Neural cell (in vitro differentiated cells): ENCODE results near the gene HMCN2. TPM values are rescaled to one million over a fixed set of nuclear protein-coding genes. Genes with fewer than 3 reads are reported as not detected.

Source experiments
- H2AFZ ChIP-seq: fragments of 200-600, 300-800 bp; sonication (generic), shearing (Covaris generic); 2 replicates; pipeline ENCODE4 v1.6.0; 2014; ENCODE audit warnings: low read depth, mild to moderate bottlenecking, antibody characterized with exemption, low read length, moderate library complexity
- H3F3A ChIP-seq: fragments of 200-600 bp; shearing (Covaris generic); 2 replicates; pipeline ENCODE4 v1.6.1; 2016; ENCODE audit warnings: mild to moderate bottlenecking, moderate library complexity, mixed read lengths, antibody characterized with exemption, low read length; ENCODE audit not compliant: insufficient read depth, poor library complexity, severe bottlenecking
- H3K27ac ChIP-seq: fragments of 200-600, 300-800 bp; sonication (generic), shearing (Covaris generic); 2 replicates; pipeline ENCODE4 v1.5.1; 2014; ENCODE audit warnings: mild to moderate bottlenecking, low read length, moderate library complexity
- H3K27me3 ChIP-seq: fragments of 300-800, 200-600 bp; sonication (generic), shearing (Covaris generic); 2 replicates; pipeline ENCODE4 v1.6.0; 2014; ENCODE audit warnings: mild to moderate bottlenecking, low read depth, low read length, moderate library complexity; ENCODE audit not compliant: insufficient read depth
- H3K36me3 ChIP-seq: fragments of 300-800, 200-600 bp; sonication (generic), shearing (Covaris generic); 2 replicates; pipeline ENCODE4 v1.5.1; 2014; ENCODE audit warnings: mild to moderate bottlenecking, antibody characterized with exemption, low read length, moderate library complexity; ENCODE audit not compliant: insufficient read depth
- H3K4me2 ChIP-seq: fragments of 300-800, 200-600 bp; sonication (generic), shearing (Covaris generic); 2 replicates; pipeline ENCODE4 v1.6.0; 2014; ENCODE audit warnings: mild to moderate bottlenecking, low read length
- H3K4me3 ChIP-seq: fragments of 300-800, 200-600 bp; sonication (generic), shearing (Covaris generic); 2 replicates; pipeline ENCODE4 v1.5.1; 2014; ENCODE audit warnings: mild to moderate bottlenecking, low read length, moderate library complexity
- H3K79me2 ChIP-seq: fragments of 200-600 bp; shearing (Covaris generic); replicated peaks from 2 replicates; pipeline ENCODE4 v1.6.0; 2014; ENCODE audit warnings: mild to moderate bottlenecking, low read length, moderate library complexity; ENCODE audit not compliant: insufficient read depth
- H3K9ac ChIP-seq: fragments of 300-800, 200-600 bp; sonication (generic), shearing (Covaris generic); 2 replicates; pipeline ENCODE4 v1.6.1; 2016; ENCODE audit warnings: mild to moderate bottlenecking, low read length, mixed read lengths
- H3K9me2 ChIP-seq: fragments of 200-600 bp; shearing (Covaris generic); 2 replicates; pipeline ENCODE4 v1.6.1; 2016; ENCODE audit warnings: mild to moderate bottlenecking, low read length, mixed read lengths; ENCODE audit not compliant: insufficient read depth
- H3K9me3 ChIP-seq: fragments of 200-600, 300-800 bp; sonication (generic), shearing (Covaris generic); 2 replicates; pipeline ENCODE4 v1.6.1; 2016; ENCODE audit warnings: mild to moderate bottlenecking, mixed run types, low read length, moderate library complexity, mixed read lengths
- H4K20me1 ChIP-seq: fragments of 200-600 bp; shearing (Covaris generic); 2 replicates; pipeline ENCODE4 v1.6.1; 2016; ENCODE audit warnings: mild to moderate bottlenecking, mixed run types; ENCODE audit not compliant: insufficient read depth
- EP300 ChIP-seq: fragments of 450-650 bp; conservative IDR thresholded peaks from 2 replicates; pipeline ENCODE4 v1.6.1; 2014; ENCODE audit warnings: antibody characterized with exemption, mild to moderate bottlenecking, moderate library complexity; ENCODE audit not compliant: poor library complexity, severe bottlenecking
- EZH2 ChIP-seq: fragments of 200-600, 300-800 bp; shearing (Covaris generic), sonication (generic); IDR thresholded peaks from 2 replicates; pipeline ENCODE4 v1.6.1; 2014; ENCODE audit warnings: antibody characterized with exemption, low read length, borderline replicate concordance, mild to moderate bottlenecking; ENCODE audit not compliant: insufficient read depth, poor library complexity, severe bottlenecking
- MXI1 ChIP-seq: fragments of 450-650 bp; conservative IDR thresholded peaks from 2 replicates; pipeline ENCODE4 v1.6.1; 2014; ENCODE audit warnings: antibody characterized with exemption, mild to moderate bottlenecking; ENCODE audit not compliant: poor library complexity, severe bottlenecking
- POLR2AphosphoS5 ChIP-seq: IDR thresholded peaks from 2 replicates; pipeline ENCODE4 v1.6.1; 2012
- RAD21 ChIP-seq: fragments of 450-650 bp; conservative IDR thresholded peaks from 2 replicates; pipeline ENCODE4 v1.6.1; 2014; ENCODE audit warnings: antibody characterized with exemption, mild to moderate bottlenecking, moderate library complexity
- SMC3 ChIP-seq: fragments of 450-650 bp; conservative IDR thresholded peaks from 2 replicates; pipeline ENCODE4 v1.6.1; 2014; ENCODE audit warnings: antibody characterized with exemption, mild to moderate bottlenecking, moderate library complexity; ENCODE audit not compliant: poor library complexity
- TAF1 ChIP-seq: IDR thresholded peaks from 2 replicates; pipeline ENCODE4 v1.6.1; 2012; ENCODE audit warnings: low read depth
- polyA plus RNA-seq: library from polyadenylated mRNA; depleted of rRNA; stranded (reverse); fragments of >200 nt; gene quantifications from 2 replicates; pipeline ENCODE4 v1.2.3, GENCODE V29; 2014
- TF ChIP-seq, protein P1 (sequence below): fragments of 450-650 bp; IDR thresholded peaks from 2 replicates; pipeline ENCODE4 v1.5.1; 2014; ENCODE audit warnings: antibody characterized with exemption, mild to moderate bottlenecking, moderate library complexity; ENCODE audit not compliant: poor library complexity, severe bottlenecking
- TF ChIP-seq, protein P2 (sequence below): IDR thresholded peaks from 2 replicates; pipeline ENCODE4 v1.6.1; 2012; ENCODE audit warnings: borderline replicate concordance

Gene HMCN2
- polyA plus RNA-seq, 1 donor from 2014 or later = 1.7 TPM

DNA sequence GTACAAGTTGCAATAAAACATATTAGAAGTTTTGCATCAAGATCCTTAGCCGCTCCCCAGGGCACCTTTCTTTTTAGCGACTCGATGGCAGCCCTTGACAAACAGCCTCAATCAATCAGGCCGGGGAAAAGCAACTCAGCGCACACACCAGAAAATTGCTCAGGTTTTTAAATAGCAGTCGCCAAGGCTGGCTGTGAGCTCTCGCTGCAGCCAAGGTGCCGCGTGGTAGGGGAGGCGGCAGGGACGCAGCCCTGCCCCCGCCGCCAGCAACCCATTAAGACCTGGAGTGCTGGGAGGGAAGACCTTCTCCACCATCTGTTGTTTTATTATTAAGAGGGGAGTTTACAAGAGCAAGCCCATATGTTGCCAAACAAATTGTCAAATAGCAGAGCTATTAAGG is 201.8 kb downstream of the HMCN2 start:
- Histone ChIP-seq H3K9me3 (no peaks in the 10 kb centered on the region), H3K9me2 (no peaks in the 10 kb centered on the region), H3K9ac (no peak overlapping the region), H2AFZ (no peak overlapping the region), H3K79me2 (no peaks in the 10 kb centered on the region), H3F3A (no peaks in the 10 kb centered on the region), H3K27me3 (peaks cover 3% of the 10 kb centered on the region), H3K27ac (peak overlapping the region; percentile 36), H4K20me1 (no peaks in the 10 kb centered on the region), H3K36me3 (no peaks in the 10 kb centered on the region), H3K4me2 (peak overlapping the region; percentile 66), H3K4me3 (peak overlapping the region; percentile 49)
- TF ChIP-seq EP300 (peak; percentile 29), SMC3 (peak; percentile 45), MXI1 (peak; percentile 32), TAF1 (no peak), EZH2 (no peak), POLR2AphosphoS5 (peak; percentile 29), RAD21 (peak; percentile 36)
- TF ChIP-seq, protein P1, sequence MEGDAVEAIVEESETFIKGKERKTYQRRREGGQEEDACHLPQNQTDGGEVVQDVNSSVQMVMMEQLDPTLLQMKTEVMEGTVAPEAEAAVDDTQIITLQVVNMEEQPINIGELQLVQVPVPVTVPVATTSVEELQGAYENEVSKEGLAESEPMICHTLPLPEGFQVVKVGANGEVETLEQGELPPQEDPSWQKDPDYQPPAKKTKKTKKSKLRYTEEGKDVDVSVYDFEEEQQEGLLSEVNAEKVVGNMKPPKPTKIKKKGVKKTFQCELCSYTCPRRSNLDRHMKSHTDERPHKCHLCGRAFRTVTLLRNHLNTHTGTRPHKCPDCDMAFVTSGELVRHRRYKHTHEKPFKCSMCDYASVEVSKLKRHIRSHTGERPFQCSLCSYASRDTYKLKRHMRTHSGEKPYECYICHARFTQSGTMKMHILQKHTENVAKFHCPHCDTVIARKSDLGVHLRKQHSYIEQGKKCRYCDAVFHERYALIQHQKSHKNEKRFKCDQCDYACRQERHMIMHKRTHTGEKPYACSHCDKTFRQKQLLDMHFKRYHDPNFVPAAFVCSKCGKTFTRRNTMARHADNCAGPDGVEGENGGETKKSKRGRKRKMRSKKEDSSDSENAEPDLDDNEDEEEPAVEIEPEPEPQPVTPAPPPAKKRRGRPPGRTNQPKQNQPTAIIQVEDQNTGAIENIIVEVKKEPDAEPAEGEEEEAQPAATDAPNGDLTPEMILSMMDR = no peak
- TF ChIP-seq, protein P2, sequence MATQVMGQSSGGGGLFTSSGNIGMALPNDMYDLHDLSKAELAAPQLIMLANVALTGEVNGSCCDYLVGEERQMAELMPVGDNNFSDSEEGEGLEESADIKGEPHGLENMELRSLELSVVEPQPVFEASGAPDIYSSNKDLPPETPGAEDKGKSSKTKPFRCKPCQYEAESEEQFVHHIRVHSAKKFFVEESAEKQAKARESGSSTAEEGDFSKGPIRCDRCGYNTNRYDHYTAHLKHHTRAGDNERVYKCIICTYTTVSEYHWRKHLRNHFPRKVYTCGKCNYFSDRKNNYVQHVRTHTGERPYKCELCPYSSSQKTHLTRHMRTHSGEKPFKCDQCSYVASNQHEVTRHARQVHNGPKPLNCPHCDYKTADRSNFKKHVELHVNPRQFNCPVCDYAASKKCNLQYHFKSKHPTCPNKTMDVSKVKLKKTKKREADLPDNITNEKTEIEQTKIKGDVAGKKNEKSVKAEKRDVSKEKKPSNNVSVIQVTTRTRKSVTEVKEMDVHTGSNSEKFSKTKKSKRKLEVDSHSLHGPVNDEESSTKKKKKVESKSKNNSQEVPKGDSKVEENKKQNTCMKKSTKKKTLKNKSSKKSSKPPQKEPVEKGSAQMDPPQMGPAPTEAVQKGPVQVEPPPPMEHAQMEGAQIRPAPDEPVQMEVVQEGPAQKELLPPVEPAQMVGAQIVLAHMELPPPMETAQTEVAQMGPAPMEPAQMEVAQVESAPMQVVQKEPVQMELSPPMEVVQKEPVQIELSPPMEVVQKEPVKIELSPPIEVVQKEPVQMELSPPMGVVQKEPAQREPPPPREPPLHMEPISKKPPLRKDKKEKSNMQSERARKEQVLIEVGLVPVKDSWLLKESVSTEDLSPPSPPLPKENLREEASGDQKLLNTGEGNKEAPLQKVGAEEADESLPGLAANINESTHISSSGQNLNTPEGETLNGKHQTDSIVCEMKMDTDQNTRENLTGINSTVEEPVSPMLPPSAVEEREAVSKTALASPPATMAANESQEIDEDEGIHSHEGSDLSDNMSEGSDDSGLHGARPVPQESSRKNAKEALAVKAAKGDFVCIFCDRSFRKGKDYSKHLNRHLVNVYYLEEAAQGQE = no peak

DNA sequence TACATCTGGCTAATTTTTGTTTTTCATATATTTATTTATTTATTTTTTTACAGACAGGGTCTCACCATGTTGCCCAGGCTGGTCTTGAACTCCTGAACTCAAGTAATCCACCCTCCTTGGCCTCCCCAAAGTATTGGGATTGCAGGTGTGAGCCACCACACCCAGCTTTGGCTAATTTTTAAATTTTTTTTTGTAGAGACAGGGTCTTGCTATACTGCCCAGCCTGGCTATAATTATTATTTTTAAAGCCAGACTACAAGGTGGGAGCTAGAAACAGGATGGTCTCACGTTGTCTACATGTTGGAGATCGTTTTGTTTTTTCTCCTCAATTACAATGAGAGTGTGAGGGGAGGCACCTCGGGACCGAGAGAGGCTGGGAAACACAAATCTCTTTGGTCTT is 203.0 kb downstream of the HMCN2 start:
- H3K36me3 ChIP-seq = no peaks in the 10 kb centered on the region
- no peak overlapping the region for H3K4me3 ChIP-seq
- peaks cover 3% of the 10 kb centered on the region for H3K27me3 ChIP-seq
- H3K4me2 ChIP-seq = no peak overlapping the region
- no peak overlapping the region for H3K27ac ChIP-seq
- H3K9me2 ChIP-seq = no peaks in the 10 kb centered on the region
- no peaks in the 10 kb centered on the region for H4K20me1 ChIP-seq
- no peaks in the 10 kb centered on the region for H3K9me3 ChIP-seq
- no peak overlapping the region for H2AFZ ChIP-seq
- no peaks in the 10 kb centered on the region for H3K79me2 ChIP-seq
- TF ChIP-seq EP300 (no peak), RAD21 (no peak), TAF1 (no peak), SMC3 (no peak), MXI1 (no peak), EZH2 (no peak), POLR2AphosphoS5 (no peak)
- TF ChIP-seq, protein P1 = no peak
- TF ChIP-seq, protein P2 = no peak
- H3F3A ChIP-seq = no peaks in the 10 kb centered on the region
- H3K9ac ChIP-seq = no peak overlapping the region
